PFSK-1 (cell line): Measurements from ENCODE around the gene NFIA.

Experiments
- POLR2AphosphoS5 ChIP-seq: IDR thresholded peaks from 2 replicates; pipeline ENCODE4 v1.6.1; 2012; ENCODE audit warnings: low read depth, mild to moderate bottlenecking, control low read depth, low read length, moderate library complexity
- SIN3A ChIP-seq: IDR thresholded peaks from 2 replicates; pipeline ENCODE4 v1.6.1; 2012; ENCODE audit warnings: mild to moderate bottlenecking, low read length, moderate library complexity, borderline replicate concordance; ENCODE audit not compliant: insufficient read depth
- TAF1 ChIP-seq: IDR thresholded peaks from 2 replicates; pipeline ENCODE4 v1.6.1; 2012; ENCODE audit warnings: low read length, control low read depth, borderline replicate concordance; ENCODE audit not compliant: insufficient read depth

- TF ChIP-seq POLR2AphosphoS5 (no peak), TAF1 (no peak), SIN3A (no peak)
These were observed 17.7 kb upstream of the NFIA start for GRCh38 chr1:61064673-61065072.
